Measurements from ENCODE around the gene RFLNA. TPM values are rescaled to one million over a fixed set of nuclear protein-coding genes. Genes with fewer than 3 reads are reported as not detected.

The RFLNA gene
- total and polyA plus RNA-seq, 2 experiments from 2014 or later = 1.2 to 4.6 TPM

DNA sequence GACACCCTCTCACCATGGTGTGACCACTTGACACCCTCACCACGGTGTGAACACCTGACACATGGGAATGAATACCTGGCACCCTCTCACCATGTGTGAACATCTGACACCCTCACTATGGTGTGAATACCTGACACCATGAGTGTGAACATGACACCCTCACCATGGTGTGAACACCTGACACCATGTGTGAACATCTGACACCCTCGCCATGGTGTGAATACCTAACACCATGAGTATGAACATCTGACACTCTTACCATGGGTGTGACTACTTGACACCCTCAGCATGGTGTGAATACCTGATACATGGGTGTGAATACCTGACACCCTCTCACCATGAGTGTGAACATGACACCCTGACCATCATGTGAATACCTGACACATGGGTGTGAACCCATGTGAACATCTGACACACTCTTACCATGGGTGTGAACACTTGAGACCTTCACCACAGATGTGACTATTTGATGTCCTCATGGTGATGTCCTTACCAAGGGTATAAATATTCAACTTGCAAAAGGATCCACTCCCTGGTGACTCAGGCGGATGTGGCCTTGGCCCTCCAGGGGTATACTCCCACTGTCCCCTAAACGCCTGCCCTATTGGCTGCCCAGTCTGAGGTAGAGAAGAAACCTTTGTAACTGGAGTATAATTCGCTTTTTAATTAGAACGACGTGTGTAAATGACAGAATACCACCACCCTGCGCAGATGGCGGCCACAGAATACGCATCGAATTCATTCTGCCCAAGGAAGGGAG, 29.1 kb downstream of the RFLNA start:
- H3K9me3 ChIP-seq (ENCODE audit: low read depth) = no peaks in the 10 kb centered on the region
- TF ChIP-seq EZH2 (IDR thresholded peaks at IDR 0.05; ENCODE audit: insufficient read depth, poor library complexity, severe bottlenecking) (no peak), EZH2phosphoT487 (IDR thresholded peaks at IDR 0.05; ENCODE audit: insufficient read depth, low read depth) (no peak)
- H3K27ac ChIP-seq = no peak overlapping the region
- H2AFZ ChIP-seq = no peak overlapping the region
- peaks cover 38% of the 10 kb centered on the region for H3K36me3 ChIP-seq (ENCODE audit: low read depth)
- in situ Hi-C loops (cut with MboI) = no loop called here
- no peak overlapping the region for H3K9ac ChIP-seq
- DNase-seq = no peak
- no peaks in the 10 kb centered on the region for H3K27me3 ChIP-seq (replicated peaks; ENCODE audit: insufficient read depth)
- no peak overlapping the region for H3K4me3 ChIP-seq
- H3K4me1 ChIP-seq (ENCODE audit: insufficient read depth) = no peaks in the 10 kb centered on the region
- no peak overlapping the region for H3K4me2 ChIP-seq (ENCODE audit: unreplicated experiment)
- no peaks in the 10 kb centered on the region for H4K20me1 ChIP-seq (ENCODE audit: insufficient read depth)
- H3F3A ChIP-seq (ENCODE audit: insufficient read depth) = peaks cover 54% of the 10 kb centered on the region
- 95 to 97% methylated on average over 11 of the region's 11 CpGs for WGBS, 2 experiments (ENCODE audit: low coverage in 1 of 2, low lambda C conversion rate in 2 of 2, missing lambda C conversion rate in 2 of 2)
- no peaks in the 10 kb centered on the region for H3K9me2 ChIP-seq (ENCODE audit: insufficient read depth)
- no peaks in the 10 kb centered on the region for H3K79me2 ChIP-seq (ENCODE audit: insufficient read depth)

- DNase-seq = no peak
- H3K9ac ChIP-seq = no peak overlapping the region
- H3K4me3 ChIP-seq = no peak overlapping the region
- no peaks in the 10 kb centered on the region for H3K4me1 ChIP-seq (ENCODE audit: insufficient read depth)
- H3K4me2 ChIP-seq (ENCODE audit: unreplicated experiment) = no peak overlapping the region
- H3K9me2 ChIP-seq (ENCODE audit: insufficient read depth) = no peaks in the 10 kb centered on the region
- no peak overlapping the region for H3K27ac ChIP-seq
- H3K79me2 ChIP-seq (ENCODE audit: insufficient read depth) = no peaks in the 10 kb centered on the region; the same call in 1 of the 2 replicates
- H3K9me3 ChIP-seq (ENCODE audit: low read depth) = no peaks in the 10 kb centered on the region
- no peak overlapping the region for H2AFZ ChIP-seq
- in situ Hi-C loops (cut with MboI) = no loop called here
- 85 to 94% methylated on average over 13 to 54 of the region's 57 CpGs for whole genome bisulfite sequencing, 2 experiments (ENCODE audit: low coverage in 1 of 2, low lambda C conversion rate in 2 of 2, missing lambda C conversion rate in 2 of 2)
- TF ChIP-seq EZH2phosphoT487 (IDR thresholded peaks at IDR 0.05; ENCODE audit: insufficient read depth, low read depth) (no peak), EZH2 (IDR thresholded peaks at IDR 0.05; ENCODE audit: insufficient read depth, poor library complexity, severe bottlenecking) (no peak)
- peaks cover 64% of the 10 kb centered on the region for H3F3A ChIP-seq (ENCODE audit: insufficient read depth)
- H3K36me3 ChIP-seq (ENCODE audit: low read depth) = peaks cover 49% of the 10 kb centered on the region
- no peaks in the 10 kb centered on the region for H3K27me3 ChIP-seq (replicated peaks; ENCODE audit: insufficient read depth)
- no peaks in the 10 kb centered on the region for H4K20me1 ChIP-seq (ENCODE audit: insufficient read depth)
Measured at GRCh38 chr12:124324803-124325705, 30.2 kb downstream of the RFLNA start.

GRCh38 chr12:124326104-124326503, 31.2 kb downstream of the RFLNA start:
- Histone ChIP-seq H3K27me3 (replicated peaks; ENCODE audit: insufficient read depth) (no peaks in the 10 kb centered on the region), H3K4me2 (ENCODE audit: unreplicated experiment) (no peak overlapping the region), H3K4me1 (ENCODE audit: insufficient read depth) (no peaks in the 10 kb centered on the region), H3K27ac (no peak overlapping the region), H3K9ac (no peak overlapping the region), H3F3A (ENCODE audit: insufficient read depth) (peaks cover 73% of the 10 kb centered on the region), H4K20me1 (ENCODE audit: insufficient read depth) (no peaks in the 10 kb centered on the region), H2AFZ (no peak overlapping the region), H3K9me3 (ENCODE audit: low read depth) (no peaks in the 10 kb centered on the region), H3K9me2 (ENCODE audit: insufficient read depth) (no peaks in the 10 kb centered on the region), H3K4me3 (no peak overlapping the region), H3K79me2 (ENCODE audit: insufficient read depth) (no peaks in the 10 kb centered on the region; the same call in 1 of the 2 replicates), H3K36me3 (ENCODE audit: low read depth) (peaks cover 55% of the 10 kb centered on the region)
- TF ChIP-seq EZH2 (IDR thresholded peaks at IDR 0.05; ENCODE audit: insufficient read depth, poor library complexity, severe bottlenecking) (no peak), EZH2phosphoT487 (IDR thresholded peaks at IDR 0.05; ENCODE audit: insufficient read depth, low read depth) (no peak)
- no peak for DNase-seq
- WGBS, 2 experiments (ENCODE audit: low coverage in 1 of 2, low lambda C conversion rate in 2 of 2, missing lambda C conversion rate in 2 of 2) = 91 to 96% methylated on average over 18 to 23 of the region's 23 CpGs
- in situ Hi-C loops (cut with MboI) = no loop called here

GRCh38 chr12:124326871-124327270, 32.0 kb downstream of the RFLNA start:
- H4K20me1 ChIP-seq (ENCODE audit: insufficient read depth) = no peaks in the 10 kb centered on the region
- H3K9ac ChIP-seq = no peak overlapping the region
- H3K4me1 ChIP-seq (ENCODE audit: insufficient read depth) = no peaks in the 10 kb centered on the region
- H3K27ac ChIP-seq = no peak overlapping the region
- H3K4me3 ChIP-seq = no peak overlapping the region
- WGBS, 2 experiments (ENCODE audit: low coverage in 1 of 2, low lambda C conversion rate in 2 of 2, missing lambda C conversion rate in 2 of 2) = 92% methylated on average over 9 of the region's 9 CpGs; no CpG with 5 or more reads in 1 of the 2 experiments
- no peak for TF ChIP-seq EZH2 (IDR thresholded peaks at IDR 0.05; ENCODE audit: insufficient read depth, poor library complexity, severe bottlenecking)
- TF ChIP-seq EZH2phosphoT487 (IDR thresholded peaks at IDR 0.05; ENCODE audit: insufficient read depth, low read depth) = no peak
- H2AFZ ChIP-seq = no peak overlapping the region
- H3K9me2 ChIP-seq (ENCODE audit: insufficient read depth) = no peaks in the 10 kb centered on the region
- H3K9me3 ChIP-seq (ENCODE audit: low read depth) = no peaks in the 10 kb centered on the region
- H3K36me3 ChIP-seq (ENCODE audit: low read depth) = peaks cover 62% of the 10 kb centered on the region
- H3K27me3 ChIP-seq (replicated peaks; ENCODE audit: insufficient read depth) = no peaks in the 10 kb centered on the region
- H3F3A ChIP-seq (ENCODE audit: insufficient read depth) = peaks cover 73% of the 10 kb centered on the region
- no peak for DNase-seq
- no peak overlapping the region for H3K4me2 ChIP-seq (ENCODE audit: unreplicated experiment)
- in situ Hi-C loops (cut with MboI) = no loop called here
- peaks cover 2% of the 10 kb centered on the region; the same call in 1 of the 2 replicates for H3K79me2 ChIP-seq (ENCODE audit: insufficient read depth)
